Transverse colon (tissue), 3 donors: Measurements from ENCODE around the gene COQ2.

ENCODE experiments used
- POLR2A ChIP-seq: fragments of 450-650 bp; IDR thresholded peaks from one replicate; pipeline ENCODE4 v1.6.1; 2016; ENCODE audit warnings: antibody characterized with exemption, mild to moderate bottlenecking, moderate library complexity
- TF ChIP-seq, protein P1 (sequence below), 5 experiments: fragments of 200-600 bp in 3 of 5; fragments of 450-650 bp in 2 of 5; sonication (generic) in 3 of 5; IDR thresholded peaks; 1 replicate in 2 of 5; 2 replicates in 3 of 5; pipeline ENCODE4 v1.5.1; 2016 to 2017; ENCODE audit warnings: antibody characterized with exemption in 5 of 5, inconsistent platforms in 3 of 5, mild to moderate bottlenecking in 2 of 5, moderate library complexity in 1 of 5

DNA sequence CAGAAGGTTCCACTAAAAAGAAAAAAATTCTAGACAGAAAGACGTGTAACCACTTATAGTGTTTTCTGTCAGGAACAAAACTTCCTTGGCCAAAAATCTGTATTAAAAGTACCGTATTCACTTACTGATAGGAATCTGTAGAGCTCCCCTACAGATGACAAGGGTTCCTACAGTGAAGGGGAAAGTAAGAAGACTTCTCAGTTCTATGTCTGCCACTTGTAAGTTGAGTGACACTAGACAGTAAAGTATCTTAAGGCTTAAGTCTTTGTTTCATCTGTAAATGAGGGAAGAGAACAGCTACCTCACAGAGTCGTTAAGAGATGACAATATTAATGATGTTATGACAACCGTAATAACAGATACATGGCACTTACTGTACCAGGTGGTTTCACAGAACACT is 3.3 kb downstream of the COQ2 start:
- TF ChIP-seq, protein P1, sequence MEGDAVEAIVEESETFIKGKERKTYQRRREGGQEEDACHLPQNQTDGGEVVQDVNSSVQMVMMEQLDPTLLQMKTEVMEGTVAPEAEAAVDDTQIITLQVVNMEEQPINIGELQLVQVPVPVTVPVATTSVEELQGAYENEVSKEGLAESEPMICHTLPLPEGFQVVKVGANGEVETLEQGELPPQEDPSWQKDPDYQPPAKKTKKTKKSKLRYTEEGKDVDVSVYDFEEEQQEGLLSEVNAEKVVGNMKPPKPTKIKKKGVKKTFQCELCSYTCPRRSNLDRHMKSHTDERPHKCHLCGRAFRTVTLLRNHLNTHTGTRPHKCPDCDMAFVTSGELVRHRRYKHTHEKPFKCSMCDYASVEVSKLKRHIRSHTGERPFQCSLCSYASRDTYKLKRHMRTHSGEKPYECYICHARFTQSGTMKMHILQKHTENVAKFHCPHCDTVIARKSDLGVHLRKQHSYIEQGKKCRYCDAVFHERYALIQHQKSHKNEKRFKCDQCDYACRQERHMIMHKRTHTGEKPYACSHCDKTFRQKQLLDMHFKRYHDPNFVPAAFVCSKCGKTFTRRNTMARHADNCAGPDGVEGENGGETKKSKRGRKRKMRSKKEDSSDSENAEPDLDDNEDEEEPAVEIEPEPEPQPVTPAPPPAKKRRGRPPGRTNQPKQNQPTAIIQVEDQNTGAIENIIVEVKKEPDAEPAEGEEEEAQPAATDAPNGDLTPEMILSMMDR (IDR thresholded peaks at IDR 0.05), result no peak
- no peak for TF ChIP-seq POLR2A
